Activated T-cell treated with anti-CD3 and anti-CD28 coated beads, Interleukin-2, amount 50 U/mL, for 48 hours (primary cell): ENCODE results near the gene ZBTB2.

ENCODE experiments used
- DNase-seq, 2 experiments: peaks; one replicate each; pipeline ENCODE4 v3.0.0-alpha.2; 2020

ZBTB2 gene

GRCh38 chr6:151391471-151392413, at the start of gene ZBTB2:
ZBTB2 (minus strand) TSS chr6:151391559; CDS start chr6:151373637, 17,922 bp downstream.
- peak; percentile 69 to 74 for DNase-seq

DNA sequence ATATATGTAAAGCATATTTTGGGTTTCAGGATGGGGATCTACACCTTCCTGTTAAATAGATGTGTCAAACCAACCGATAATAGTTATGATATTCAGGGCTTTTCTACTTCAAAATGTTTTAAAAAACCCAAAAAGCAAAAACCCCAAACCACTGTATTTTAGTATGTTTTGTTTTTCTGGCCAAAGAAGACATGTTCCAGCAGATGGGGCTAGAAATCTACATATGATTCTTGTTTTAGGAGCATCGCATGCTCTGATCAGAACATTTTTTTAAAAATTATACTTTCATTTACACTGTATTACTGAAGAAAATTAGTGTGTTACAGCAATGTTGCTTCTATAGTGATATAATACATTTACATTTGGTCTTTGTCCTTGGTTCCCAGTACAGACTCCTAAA, 49.6 kb upstream of the ZBTB2 start:
- no peak for DNase-seq

- DNase-seq, result no peak
Observed at GRCh38 chr6:151440498-151440897, 49.1 kb upstream of the ZBTB2 start.

- DNase-seq, result no peak
Observed at GRCh38 chr6:151437401-151437800, 46.0 kb upstream of the ZBTB2 start.

DNA sequence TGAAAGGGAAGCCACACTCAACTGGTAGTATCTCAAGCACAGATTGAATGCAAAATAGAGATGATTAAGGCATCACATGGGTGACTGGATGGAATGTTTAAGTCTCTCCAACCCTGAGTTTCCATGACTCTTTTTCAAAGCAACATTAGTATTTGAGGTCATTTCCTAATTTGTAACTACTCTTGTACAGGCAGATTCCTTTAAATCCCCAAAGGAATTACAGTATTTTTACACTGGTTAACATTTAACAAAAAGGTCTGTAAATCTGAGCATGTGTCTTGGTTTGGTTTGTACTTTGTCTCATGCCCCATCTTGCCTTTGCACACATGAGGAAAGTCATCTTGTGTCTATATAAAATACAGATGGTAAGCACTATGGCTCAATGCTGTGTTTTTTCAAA, 45.4 kb upstream of the ZBTB2 start:
- no peak for DNase-seq

DNA sequence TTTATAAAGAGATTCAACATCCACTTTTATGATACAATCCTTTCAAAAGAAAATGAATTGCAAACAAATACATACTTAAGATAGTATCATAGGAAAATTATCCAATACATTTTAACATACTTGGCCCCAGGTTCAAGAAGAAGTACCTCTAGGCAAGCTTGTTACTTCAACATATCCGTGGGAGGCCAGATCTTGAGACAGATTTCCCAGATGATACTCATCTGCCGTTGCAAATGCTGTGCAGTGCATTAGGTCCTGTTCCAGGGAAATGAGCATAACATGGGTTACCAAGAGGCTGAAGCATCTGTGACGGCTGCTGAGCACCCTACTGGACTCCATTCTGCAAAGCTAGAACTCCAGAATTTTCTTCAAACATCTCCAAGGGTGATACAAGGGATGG, 44.9 kb upstream of the ZBTB2 start:
- DNase-seq, result no peak

- no peak for DNase-seq
Observed at GRCh38 chr6:151434369-151434768, 43.0 kb upstream of the ZBTB2 start.

DNA sequence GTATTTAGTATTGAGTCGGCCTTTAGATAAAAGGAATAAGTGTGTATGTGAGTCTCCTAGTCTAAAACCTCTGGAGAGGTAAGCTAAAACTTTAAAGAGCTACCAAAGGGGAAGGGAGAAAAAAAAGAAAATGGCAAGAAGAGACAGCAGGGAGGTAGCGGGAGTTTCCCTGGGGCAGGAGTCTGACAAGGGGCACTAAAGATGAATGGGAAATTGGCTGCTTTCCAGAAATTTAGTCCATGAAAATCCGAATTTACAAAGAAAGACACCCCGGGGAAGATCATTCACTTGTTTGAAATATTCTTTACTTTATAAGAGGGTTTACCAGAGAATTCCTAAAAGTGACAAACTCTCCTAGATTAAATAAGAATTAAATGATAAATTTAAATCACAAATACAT, 41.3 kb upstream of the ZBTB2 start:
- DNase-seq, result no peak

DNA sequence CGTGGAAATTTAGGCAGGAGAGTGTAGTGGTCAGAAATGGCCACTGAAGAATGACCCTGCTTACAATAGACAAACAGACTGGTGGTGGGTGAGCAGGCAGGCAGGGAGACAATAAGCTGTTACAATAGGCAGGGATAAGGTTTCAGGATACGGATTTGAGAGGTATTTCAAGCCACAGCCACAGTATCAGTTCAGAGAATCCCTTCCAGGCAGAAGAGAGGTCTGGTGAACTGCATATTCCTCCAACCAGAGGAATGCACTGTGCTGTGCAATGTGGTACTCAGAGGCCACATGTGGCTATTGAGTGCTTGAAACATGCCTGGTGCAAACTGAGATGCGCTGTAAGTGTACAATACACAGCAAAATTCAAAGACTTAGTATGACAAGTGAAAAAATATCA, 40.0 kb upstream of the ZBTB2 start:
- no peak for DNase-seq

GRCh38 chr6:151430886-151431285, 39.5 kb upstream of the ZBTB2 start:
- no peak for DNase-seq

- no peak for DNase-seq
Observed at GRCh38 chr6:151428093-151428735, 36.9 kb upstream of the ZBTB2 start.

GRCh38 chr6:151425561-151425960, 34.2 kb upstream of the ZBTB2 start:
- no peak for DNase-seq

- no peak for DNase-seq
Observed at GRCh38 chr6:151422981-151423380, 31.6 kb upstream of the ZBTB2 start.

- DNase-seq, result no peak
Observed at GRCh38 chr6:151417477-151417876, 26.1 kb upstream of the ZBTB2 start.

DNA sequence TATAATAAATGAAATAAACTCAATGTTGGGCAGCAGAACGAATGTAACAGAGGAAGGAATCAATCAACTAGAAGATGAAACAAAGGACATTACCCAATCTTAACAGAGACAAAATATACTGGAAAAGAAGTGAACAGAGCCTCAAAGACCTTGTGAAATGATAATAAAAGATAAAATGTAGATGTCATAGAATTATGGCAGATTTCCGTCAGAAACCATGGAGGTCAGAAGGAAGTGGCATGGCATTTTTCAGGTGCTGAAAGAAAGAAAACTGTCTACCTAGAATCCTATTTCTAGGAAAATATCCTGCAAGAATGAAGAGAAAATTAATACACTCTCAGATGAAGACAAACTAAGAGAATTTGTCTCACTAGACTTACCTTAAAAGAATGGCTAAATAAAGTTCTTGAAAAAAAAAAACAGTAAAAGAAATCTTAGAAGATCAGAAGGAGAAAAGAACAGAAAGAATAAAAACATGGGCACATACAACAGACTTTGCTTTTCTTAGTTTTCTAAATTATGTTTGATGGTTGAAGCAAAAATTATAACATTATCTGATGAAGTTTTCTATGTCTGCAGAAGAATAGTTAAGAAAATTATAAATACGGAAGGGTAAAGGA, 23.4 kb upstream of the ZBTB2 start:
- no peak for DNase-seq

DNA sequence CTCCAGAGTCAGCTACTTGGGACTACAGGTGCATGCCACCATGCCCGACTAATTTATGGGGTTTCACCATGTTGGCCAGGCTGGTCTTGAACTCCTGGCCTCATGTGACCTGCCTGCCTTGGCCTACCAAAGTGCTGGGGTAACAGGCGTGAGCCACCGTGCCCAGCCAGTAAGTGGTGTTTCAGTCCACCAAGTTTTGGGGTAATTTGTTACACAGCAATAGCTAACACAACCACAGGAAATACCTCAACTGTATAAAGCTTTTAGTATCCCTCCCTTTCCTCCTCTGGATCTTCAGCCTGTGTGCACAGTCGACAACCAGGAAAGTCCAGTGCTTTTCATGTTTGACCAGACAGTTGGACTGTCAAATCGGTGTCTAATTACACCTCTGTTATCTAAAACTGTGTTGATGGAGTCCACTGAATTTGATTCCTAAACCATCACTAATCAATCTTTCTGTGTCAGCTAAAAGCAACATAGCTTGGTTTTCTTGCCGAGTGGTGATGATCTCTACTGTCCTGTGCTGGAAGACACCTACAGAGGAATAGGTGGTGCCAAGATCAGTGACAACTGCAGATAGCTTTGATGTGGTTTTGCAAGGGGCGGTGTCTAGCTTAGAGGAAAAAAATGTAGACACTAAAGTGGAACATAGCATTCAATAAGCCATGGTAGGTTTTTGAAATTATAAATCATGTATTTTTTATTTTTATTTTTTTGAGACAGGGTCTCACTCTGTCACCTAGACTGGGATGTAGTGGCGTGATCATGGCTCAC, 22.2 kb upstream of the ZBTB2 start:
- DNase-seq, result no peak

DNA sequence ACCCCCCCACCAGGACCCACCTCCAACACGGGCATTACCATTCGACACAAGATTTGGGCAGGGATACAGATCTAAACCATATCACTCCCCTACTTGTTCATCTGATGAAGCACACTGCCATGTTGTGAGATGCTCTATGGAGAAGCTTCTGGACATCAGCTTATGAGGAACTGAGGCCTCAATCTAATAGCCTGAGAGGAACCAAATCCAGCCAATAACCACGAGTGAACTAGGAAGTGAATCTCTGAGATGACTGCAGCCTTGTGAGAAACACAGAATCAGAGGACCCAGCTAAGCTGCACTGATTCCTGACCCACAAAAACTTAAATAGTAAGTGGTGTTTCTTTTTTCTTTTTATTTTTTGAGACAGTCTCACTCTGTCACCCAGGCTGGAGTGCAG, 21.6 kb upstream of the ZBTB2 start:
- no peak for DNase-seq

- DNase-seq, result no peak
Observed at GRCh38 chr6:151409679-151410078, 18.3 kb upstream of the ZBTB2 start.

DNA sequence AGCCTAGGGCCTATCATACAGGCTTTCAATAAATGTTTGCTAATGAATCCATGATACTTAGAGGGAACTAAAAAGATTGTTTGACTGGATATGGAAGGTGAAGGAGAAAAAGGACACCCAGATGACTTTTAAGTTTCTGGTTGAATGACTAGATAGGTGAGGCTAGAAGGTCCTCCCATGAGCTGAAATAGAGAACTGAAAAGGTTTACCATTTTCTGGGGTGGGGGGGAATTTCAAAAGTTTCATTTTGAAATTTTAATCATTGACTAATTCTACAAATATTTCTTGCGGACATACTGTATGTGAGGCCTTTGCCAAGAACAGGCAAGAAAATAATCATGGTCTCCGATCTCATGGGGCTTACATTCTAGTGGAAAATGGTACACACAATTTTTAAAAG, 17.9 kb upstream of the ZBTB2 start:
- DNase-seq, result no peak

GRCh38 chr6:151408858-151409257, 17.5 kb upstream of the ZBTB2 start:
- DNase-seq, result no peak

GRCh38 chr6:151403919-151404308, 12.6 kb upstream of the ZBTB2 start:
- no peak for DNase-seq

DNA sequence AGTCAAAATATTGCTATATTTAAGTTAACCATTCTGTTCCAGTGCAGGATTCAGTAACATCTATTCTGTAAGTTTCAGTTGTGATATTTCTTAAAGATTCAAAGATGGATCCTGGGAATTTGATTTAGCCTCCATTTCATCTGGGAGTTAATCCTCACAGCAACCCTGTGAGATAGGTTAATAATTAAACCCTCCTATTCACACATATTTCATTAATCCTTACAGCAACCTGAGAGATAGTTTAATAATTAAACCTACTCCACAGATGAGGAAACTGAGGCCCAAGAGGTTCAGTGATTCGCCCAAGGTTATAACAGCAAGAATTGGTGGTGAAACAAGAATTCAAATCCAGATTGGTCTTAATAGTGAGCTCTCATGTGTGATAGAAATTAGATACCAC, 10.9 kb upstream of the ZBTB2 start:
- no peak for DNase-seq

- DNase-seq, result no peak
Observed at GRCh38 chr6:151400473-151400872, 9.1 kb upstream of the ZBTB2 start.
